T-helper 1 cell treated with Interleukin-12 subunit alpha and Interleukin-12 subunit beta and Interleukin-4 antibody, amounts not matched to agents 30 μg/mL and 1 μg/mL, for 36 hours (primary cell): ENCODE measurements around the gene CLCN3.
A peak's percentile ranks its signal among the peaks of the same experiment; 100 is the strongest.
"Not testable (repeated sequence)": the region's sequence is repeated elsewhere in the genome, so short reads cannot be mapped to it uniquely, and the experiment has no call there.

ENCODE experiments used
- H3K27ac Mint-ChIP-seq: one replicate; pipeline ENCODE4 v1.8.0; 2021; ENCODE audit warnings: mild to moderate bottlenecking, mixed read lengths
- H3K27me3 Mint-ChIP-seq: one replicate; pipeline ENCODE4 v1.8.0; 2021; ENCODE audit warnings: low read depth, mixed read lengths
- H3K36me3 Mint-ChIP-seq: one replicate; pipeline ENCODE4 v1.8.0; 2021; ENCODE audit warnings: low read depth, mixed read lengths
- H3K4me1 Mint-ChIP-seq: one replicate; pipeline ENCODE4 v1.8.0; 2021; ENCODE audit warnings: low read depth, mixed read lengths
- H3K4me3 Mint-ChIP-seq: one replicate; pipeline ENCODE4 v1.8.0; 2021; ENCODE audit warnings: mild to moderate bottlenecking, moderate library complexity, mixed read lengths
- H3K9me3 Mint-ChIP-seq: one replicate; pipeline ENCODE4 v1.8.0; 2021; ENCODE audit warnings: mixed read lengths

Gene CLCN3

DNA sequence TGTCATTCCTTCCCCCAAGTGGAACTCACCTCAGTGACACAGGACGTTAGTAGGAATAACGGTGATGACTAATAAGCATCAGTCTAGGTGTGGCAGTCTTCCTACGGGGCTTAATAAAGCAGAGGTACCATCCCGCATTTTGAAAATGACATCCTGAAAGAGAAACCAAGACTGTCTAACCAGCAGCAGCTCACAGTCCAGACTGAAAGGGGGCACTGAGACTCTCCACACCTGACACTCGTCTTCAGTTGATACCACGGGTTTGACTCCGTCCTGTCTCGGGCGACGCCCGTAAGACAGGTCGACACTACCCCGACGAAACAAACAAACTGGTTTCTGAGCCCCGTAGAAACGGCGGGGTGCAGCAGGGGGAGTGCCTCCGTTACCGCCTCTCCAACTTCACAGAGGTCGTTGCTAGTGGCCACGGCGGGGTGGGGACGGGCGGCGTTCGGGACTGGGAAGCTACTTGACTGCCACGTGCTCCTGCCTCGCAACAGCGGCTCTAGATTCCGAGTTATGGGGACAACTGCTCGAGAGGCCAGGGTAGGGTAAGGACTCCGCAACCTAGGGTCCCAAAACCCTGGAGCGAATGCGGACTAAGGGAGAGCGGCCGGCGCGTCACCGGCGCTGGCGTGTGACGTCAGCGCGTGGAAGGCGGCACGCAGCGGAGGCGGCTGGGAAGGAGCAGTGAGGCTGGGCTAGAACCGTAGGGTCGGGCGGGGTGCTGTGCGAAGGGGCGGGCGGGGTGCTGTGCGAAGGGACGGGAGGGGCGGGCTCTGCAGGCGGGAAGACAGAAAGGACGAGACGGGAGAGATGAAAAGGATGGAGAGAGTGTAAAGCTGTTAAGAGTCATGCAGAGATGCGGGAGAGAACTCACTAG is 8.1 kb upstream of the CLCN3 start, which contains the start of gene NEK1:
NEK1 (minus strand) TSS at position 593 of the 880 bp plus-strand sequence. CDS start 9,953 bp downstream, outside the sequence.
- Mint-ChIP-seq H3K27me3 (no peaks in the 10 kb centered on the region), H3K36me3 (peaks cover 3% of the 10 kb centered on the region)

DNA sequence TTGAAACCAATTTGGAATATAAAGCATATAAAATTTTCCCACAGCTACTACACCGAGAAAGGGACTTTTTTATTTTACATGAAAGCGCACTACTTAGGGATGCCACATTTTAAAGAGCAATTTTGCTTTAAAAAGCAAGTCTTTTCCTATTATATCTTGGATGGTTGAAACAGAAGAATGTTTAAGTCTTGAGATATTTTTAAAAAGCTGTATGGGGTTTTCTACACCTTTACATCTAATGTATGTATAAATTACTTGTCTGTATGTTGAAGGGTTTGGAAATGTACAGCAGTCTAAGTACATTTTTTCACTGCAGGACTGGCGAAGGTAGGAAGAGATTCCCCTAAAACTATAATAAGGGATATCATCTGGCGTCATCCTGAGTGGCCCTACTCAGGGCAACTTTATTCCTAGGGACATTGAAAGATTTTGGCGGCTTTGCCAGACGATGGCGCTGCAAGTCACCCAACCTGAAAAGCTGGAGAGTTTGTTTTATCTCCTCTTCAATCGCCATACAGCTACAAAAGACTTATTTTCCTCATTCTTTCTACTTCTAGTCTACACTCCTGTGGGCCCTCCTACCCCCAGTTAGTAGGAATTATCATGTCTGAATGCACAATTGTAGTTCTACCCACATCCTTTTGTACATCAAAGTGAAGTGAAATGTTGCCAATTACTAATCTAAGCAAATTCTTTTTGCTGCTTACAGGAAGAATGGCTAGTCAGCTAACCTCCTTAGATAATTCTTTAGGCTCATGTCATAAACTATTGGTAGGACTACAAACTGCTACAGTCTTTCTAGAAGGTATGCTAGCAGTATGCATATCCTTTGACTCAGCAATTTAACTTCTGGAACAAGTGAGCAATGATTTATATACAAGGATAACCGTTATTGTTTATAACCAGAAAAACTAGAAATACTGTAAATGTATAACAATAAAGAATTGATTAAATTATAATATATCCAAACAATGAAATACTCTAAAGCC is 7.2 kb upstream of the CLCN3 start:
- Mint-ChIP-seq H3K4me3 (peak overlapping the region; percentile 95), H3K36me3 (no peaks in the 10 kb centered on the region), H3K27me3 (no peaks in the 10 kb centered on the region), H3K9me3 (no peaks in the 10 kb centered on the region), H3K4me1 (peaks cover 44% of the 10 kb centered on the region), H3K27ac (peak overlapping the region; percentile 95)

More for the DNA sequence above, 8.1 kb upstream of the CLCN3 start, which contains the start of gene NEK1:
- peak within 1 kb of the TSS; percentile 95 for H3K27ac Mint-ChIP-seq
- peaks cover 40% of the 10 kb centered on the region for H3K4me1 Mint-ChIP-seq
- no peaks in the 10 kb centered on the region for H3K9me3 Mint-ChIP-seq
- H3K4me3 Mint-ChIP-seq, result peak within 1 kb of the TSS; percentile 95

DNA sequence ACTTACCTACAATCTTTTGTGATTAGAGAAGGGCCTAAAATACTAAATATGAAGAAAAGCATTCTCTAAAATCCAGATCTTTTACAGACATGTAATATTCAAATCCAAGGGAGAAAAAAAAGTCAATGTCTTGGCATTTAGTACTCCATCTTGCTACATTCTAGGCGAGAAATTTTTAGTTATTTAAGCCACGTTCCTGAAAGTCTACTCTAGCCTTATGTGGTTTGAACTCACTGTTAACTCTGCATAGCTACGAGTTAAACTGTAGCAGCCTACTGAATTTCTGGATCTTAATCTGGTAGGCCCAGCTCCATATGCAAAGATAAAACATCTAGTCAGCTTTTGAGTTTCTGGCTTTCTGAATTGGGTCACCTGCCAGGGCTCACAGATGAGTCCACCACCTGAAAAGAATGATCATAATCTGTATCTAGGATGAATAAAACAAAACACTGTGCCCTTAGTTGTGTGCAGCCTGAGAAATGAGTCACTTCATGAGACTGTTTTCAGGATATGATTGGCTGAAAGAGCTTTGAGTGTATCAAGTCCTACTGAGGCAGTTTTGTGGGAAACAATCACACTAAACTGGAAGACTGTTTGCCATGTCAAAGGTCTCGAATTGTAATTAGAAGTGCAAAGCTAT is 4.8 kb upstream of the CLCN3 start:
- H3K27ac Mint-ChIP-seq, result peak overlapping the region; percentile 58

DNA sequence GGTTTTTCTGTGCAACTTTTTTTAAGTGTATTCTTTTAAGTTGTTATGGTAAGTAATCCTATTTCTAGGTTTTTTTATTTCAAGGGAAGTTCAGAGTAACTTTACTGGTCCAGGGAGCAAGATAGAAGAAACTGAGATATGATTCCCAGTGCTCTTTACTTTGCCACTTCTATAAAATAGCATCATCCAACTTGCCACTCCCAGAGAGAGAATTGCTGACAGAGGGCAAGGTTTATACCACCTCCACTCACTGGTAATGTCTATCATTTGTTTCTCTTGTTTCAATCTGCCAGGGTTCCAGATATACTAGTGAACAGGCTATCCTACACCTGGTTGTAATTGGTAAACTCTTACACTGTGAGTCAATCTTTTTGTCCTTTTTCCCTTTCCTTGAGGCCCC is 3.5 kb upstream of the CLCN3 start:
- peaks cover 48% of the 10 kb centered on the region for H3K4me1 Mint-ChIP-seq
- no peaks in the 10 kb centered on the region for H3K9me3 Mint-ChIP-seq
- H3K27ac Mint-ChIP-seq, result no peak overlapping the region
- H3K27me3 Mint-ChIP-seq, result no peaks in the 10 kb centered on the region
- no peaks in the 10 kb centered on the region for H3K36me3 Mint-ChIP-seq
- H3K4me3 Mint-ChIP-seq, result no peak overlapping the region

More for the DNA sequence above, 4.8 kb upstream of the CLCN3 start:
- Mint-ChIP-seq H3K4me1 (peaks cover 55% of the 10 kb centered on the region), H3K36me3 (no peaks in the 10 kb centered on the region), H3K4me3 (no peak overlapping the region), H3K9me3 (no peaks in the 10 kb centered on the region), H3K27me3 (no peaks in the 10 kb centered on the region)

DNA sequence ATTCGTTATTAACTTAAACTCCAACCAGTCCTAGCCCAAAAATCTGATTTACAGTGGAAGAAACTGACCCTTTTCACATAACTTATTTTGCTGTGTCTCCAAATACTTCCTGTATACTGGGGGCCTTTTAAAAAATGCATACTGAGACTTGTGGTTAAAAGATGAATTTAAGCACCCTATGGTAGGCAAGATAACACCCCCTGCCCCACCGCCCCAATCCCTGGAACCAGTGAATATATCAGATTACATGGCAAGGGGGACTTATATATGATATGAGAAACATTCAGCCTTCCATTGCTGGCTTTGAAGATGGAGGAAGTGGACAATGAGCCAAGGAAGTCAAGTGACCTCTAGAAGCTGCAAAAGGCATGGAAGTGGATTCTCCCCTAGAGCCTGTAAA is 3.1 kb upstream of the CLCN3 start:
- Mint-ChIP-seq H3K36me3 (no peaks in the 10 kb centered on the region), H3K4me1 (peaks cover 52% of the 10 kb centered on the region), H3K27me3 (no peaks in the 10 kb centered on the region), H3K27ac (no peak overlapping the region), H3K4me3 (no peak overlapping the region), H3K9me3 (no peaks in the 10 kb centered on the region)

DNA sequence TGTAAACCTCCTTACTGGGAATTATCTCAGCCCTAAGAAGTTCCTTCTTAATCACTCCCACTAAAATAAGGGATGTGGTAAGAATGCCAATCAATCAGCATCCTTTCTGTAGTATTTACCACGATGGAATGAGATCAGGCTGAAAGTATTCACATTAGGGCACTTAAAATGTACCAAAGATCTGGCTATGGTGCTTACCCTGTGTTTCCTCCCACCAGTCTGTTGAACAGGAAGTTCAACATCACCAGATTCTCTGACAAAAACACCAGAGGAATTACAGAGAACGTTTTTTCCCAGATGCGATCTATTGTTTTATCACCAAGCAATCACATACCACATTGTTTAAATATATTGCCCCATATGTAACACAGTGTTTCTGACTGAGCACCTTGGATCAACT is 2.1 kb upstream of the CLCN3 start:
- Mint-ChIP-seq H3K4me3 (peak overlapping the region; percentile 97), H3K27ac (peak overlapping the region; percentile 47), H3K27me3 (no peaks in the 10 kb centered on the region), H3K9me3 (no peaks in the 10 kb centered on the region), H3K36me3 (no peaks in the 10 kb centered on the region), H3K4me1 (peaks cover 50% of the 10 kb centered on the region)

DNA sequence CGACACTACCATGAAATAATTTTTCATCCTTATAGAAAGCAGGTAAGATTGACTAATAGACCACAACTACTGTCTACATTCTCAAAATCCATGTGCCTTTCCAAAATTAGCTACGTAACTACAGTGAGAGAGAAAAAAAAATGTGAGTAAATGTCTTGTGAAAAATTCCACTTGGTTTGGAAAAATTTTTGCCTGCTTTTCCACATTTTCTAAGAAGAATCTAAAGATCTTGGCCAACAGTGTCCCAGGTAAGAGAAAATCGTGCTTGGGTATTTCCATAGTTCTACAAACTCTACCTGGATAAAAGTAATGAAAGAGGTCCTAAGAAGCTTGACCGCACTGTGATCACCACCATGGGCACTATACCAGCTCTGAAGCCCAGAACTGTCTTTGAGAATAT is 1.4 kb upstream of the CLCN3 start:
- Mint-ChIP-seq H3K27ac (peak overlapping the region; percentile 100), H3K27me3 (no peaks in the 10 kb centered on the region), H3K36me3 (peaks cover 3% of the 10 kb centered on the region), H3K9me3 (no peaks in the 10 kb centered on the region), H3K4me3 (peak overlapping the region; percentile 97), H3K4me1 (peaks cover 53% of the 10 kb centered on the region)

DNA sequence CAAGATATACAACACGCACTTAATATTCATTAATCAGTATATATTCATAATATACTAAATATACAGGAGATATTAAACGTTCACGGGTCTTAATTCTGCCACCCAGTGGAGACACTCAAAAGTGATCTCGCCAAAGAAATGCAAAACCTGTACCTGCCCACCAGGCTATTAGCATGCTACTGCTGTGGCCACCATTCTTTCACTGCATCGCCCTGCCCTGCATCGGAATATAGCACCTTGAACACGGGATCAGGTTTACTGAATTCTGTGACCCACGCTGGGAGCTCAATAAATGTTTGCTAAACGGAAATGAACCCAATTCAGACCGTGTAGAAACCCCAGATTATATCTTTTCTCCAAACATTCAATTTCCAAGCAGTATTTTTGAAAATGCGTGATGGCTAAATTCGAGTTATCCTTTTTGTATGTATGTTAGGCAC is 840 bp upstream of the CLCN3 start:
- Mint-ChIP-seq H3K27me3 (no peaks in the 10 kb centered on the region), H3K9me3 (no peaks in the 10 kb centered on the region), H3K36me3 (peaks cover 3% of the 10 kb centered on the region), H3K4me1 (peaks cover 53% of the 10 kb centered on the region), H3K4me3 (peak overlapping the region; percentile 97), H3K27ac (peak overlapping the region; percentile 100)

DNA sequence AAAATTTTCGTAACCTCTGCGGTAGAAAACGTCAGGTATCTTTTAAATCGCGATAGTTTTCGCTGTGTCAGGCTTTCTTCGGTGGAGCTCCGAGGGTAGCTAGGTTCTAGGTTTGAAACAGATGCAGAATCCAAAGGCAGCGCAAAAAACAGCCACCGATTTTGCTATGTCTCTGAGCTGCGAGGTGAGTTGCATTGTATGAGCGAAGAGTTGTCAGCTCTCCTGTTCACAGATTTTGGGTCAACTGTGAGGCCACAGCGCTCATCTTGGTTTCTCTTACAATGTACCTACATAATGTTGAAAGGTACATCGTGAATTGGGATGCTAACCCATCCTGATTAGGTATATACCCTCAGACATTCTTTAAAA is 486 bp downstream of the CLCN3 start:
- Mint-ChIP-seq H3K9me3 (no peaks in the 10 kb centered on the region), H3K27ac (peak overlapping the region; percentile 100), H3K36me3 (peaks cover 8% of the 10 kb centered on the region), H3K27me3 (no peaks in the 10 kb centered on the region), H3K4me3 (peak overlapping the region; percentile 97), H3K4me1 (peaks cover 52% of the 10 kb centered on the region)

DNA sequence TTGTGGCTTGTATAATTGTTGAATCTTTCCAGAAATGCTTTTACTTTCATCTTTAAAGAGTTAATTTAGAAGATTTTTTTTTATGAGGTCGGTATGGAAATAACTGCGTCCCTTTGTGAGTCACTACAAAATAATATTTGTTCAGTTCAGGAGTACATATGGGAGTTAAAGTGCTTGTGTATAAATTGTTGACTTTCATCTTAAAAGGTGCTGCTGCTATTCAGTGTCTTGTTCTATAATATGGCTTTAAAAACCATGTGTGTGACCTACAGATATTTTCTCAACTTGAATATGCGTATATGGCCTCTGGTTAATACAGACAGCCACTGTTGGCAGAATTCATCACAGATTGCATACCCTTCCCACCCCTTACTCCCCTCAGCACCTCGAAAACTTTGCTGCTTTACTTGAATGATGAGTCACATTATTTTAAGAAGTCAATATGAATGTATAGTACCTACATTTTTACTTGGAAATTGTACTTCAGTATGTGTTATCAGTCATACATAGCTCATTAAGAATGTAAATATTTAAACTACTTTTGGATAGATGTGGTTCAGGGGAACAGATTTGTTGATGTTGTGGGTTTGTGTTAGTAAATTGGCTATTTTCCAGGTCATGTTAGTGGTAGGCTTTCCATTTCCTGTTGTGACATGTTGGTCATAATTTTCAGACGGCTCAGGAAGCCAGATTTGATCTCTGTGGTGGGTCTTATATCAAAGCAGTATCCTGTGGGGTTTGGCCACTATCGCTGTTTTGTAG is 1.5 kb downstream of the CLCN3 start:
- H3K36me3 Mint-ChIP-seq, result peaks cover 8% of the 10 kb centered on the region
- no peaks in the 10 kb centered on the region for H3K27me3 Mint-ChIP-seq
- peaks cover 53% of the 10 kb centered on the region for H3K4me1 Mint-ChIP-seq
- H3K27ac Mint-ChIP-seq, result peak overlapping the region; percentile 83
- no peaks in the 10 kb centered on the region for H3K9me3 Mint-ChIP-seq
- H3K4me3 Mint-ChIP-seq, result peak overlapping the region; percentile 62

DNA sequence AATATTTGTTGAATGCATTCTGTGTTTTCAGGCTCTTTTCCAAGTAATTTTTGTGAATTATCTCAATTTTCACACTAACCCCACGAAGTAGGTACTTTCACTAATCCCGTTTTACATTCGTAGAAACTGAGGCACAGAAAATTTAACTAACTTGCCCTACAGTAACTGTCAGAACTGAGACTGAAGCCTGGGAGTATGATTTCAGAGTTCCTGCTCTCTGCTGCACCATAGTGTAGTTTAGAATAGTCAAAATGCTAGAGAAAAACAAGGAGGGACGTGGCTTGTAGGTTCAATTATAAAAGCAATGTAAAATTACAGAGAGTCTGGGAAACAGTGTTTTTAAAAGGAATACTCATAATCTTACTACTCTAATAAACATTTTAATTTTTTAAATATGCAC is 2.2 kb downstream of the CLCN3 start:
- Mint-ChIP-seq H3K9me3 (no peaks in the 10 kb centered on the region), H3K36me3 (peaks cover 8% of the 10 kb centered on the region), H3K27me3 (no peaks in the 10 kb centered on the region), H3K4me1 (peaks cover 50% of the 10 kb centered on the region), H3K27ac (peak overlapping the region; percentile 83), H3K4me3 (peak overlapping the region; percentile 62)

DNA sequence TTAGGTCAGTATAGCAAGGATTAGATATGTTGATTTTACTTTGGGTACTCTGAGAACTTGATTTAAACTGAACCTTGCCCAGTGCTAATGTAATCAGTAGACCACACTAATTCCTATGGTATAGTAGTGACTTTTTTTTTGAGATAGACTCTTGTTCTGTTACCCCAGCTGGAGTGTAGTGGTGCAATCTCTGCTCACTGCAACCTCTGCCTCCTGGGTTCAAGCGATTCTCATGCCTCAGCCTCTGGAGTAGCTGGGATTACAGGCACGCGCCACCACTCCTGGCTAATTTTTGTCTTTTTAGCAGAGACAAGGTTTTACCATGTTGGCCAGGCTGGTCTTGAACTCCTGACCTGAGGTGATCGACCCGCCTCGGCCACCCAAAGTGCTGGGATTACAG is 3.6 kb downstream of the CLCN3 start:
- not testable (repeated sequence) for H3K9me3 Mint-ChIP-seq, H3K4me3 Mint-ChIP-seq, H3K27ac Mint-ChIP-seq, H3K36me3 Mint-ChIP-seq, H3K27me3 Mint-ChIP-seq
- peaks cover 38% of the 10 kb centered on the region for H3K4me1 Mint-ChIP-seq

DNA sequence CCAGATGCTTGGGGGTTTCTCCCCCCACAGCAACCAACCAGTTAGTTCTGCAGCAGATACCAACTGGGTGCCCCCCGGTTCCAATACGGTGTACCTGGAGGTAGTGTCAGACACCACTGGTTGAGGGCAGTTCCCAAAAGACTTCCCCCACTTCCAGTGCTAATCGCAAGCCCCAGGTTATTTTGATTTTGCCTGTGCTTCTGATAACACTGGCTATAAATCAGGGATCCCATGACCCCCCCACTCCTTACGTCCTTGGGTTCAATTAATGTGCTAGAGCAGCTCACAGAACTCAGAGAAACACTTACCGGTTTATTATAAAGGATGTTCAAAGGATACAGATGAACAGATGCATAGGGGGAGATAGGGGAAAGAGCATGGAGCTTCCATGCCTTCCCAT is 5.5 kb downstream of the CLCN3 start:
- Mint-ChIP-seq H3K27ac (no peak overlapping the region), H3K9me3 (no peaks in the 10 kb centered on the region), H3K4me3 (no peak overlapping the region), H3K27me3 (no peaks in the 10 kb centered on the region), H3K4me1 (peaks cover 31% of the 10 kb centered on the region), H3K36me3 (peaks cover 9% of the 10 kb centered on the region)
